C4-2B (cell line): Measurements from ENCODE around the gene STAT3.
"Not testable (repeated sequence)": the region's sequence is repeated elsewhere in the genome, so short reads cannot be mapped to it uniquely, and the experiment has no call there.

Experiments used
- H3K27ac ChIP-seq: fragments of 450-650 bp; 2 replicates; pipeline ENCODE4 v1.5.1; 2017
- CTCF ChIP-seq: fragments of 450-650 bp; conservative IDR thresholded peaks from 2 replicates; pipeline ENCODE4 v1.5.1; 2017; ENCODE audit warnings: mild to moderate bottlenecking
- ZFX ChIP-seq: fragments of 450-650 bp; IDR thresholded peaks from 2 replicates; pipeline ENCODE4 v1.6.1; 2017

Gene STAT3

GRCh38 chr17:42373896-42374295 is 14.3 kb downstream of the STAT3 start:
- TF ChIP-seq CTCF (no peak), ZFX (no peak)
- no peak overlapping the region for H3K27ac ChIP-seq

DNA sequence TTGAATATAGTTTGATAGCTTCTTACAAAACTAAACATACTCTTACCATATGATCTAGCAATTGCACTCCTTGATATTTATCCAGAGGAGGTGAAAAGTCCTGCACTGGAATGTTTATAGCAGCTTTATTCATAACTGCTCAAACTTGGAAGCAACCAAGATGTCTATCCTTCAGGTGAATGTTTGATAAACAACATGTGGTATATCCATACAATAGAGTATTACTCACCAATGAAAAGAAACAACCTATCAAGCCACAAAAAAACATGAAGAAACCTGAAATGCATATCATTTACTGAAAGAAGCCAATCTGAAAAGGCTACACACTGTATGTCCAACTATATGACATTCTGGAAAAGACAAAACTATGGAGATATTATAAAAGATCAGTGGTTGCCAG is 16.1 kb downstream of the STAT3 start:
- no peak overlapping the region for H3K27ac ChIP-seq
- TF ChIP-seq ZFX, result no peak
- no peak for TF ChIP-seq CTCF

DNA sequence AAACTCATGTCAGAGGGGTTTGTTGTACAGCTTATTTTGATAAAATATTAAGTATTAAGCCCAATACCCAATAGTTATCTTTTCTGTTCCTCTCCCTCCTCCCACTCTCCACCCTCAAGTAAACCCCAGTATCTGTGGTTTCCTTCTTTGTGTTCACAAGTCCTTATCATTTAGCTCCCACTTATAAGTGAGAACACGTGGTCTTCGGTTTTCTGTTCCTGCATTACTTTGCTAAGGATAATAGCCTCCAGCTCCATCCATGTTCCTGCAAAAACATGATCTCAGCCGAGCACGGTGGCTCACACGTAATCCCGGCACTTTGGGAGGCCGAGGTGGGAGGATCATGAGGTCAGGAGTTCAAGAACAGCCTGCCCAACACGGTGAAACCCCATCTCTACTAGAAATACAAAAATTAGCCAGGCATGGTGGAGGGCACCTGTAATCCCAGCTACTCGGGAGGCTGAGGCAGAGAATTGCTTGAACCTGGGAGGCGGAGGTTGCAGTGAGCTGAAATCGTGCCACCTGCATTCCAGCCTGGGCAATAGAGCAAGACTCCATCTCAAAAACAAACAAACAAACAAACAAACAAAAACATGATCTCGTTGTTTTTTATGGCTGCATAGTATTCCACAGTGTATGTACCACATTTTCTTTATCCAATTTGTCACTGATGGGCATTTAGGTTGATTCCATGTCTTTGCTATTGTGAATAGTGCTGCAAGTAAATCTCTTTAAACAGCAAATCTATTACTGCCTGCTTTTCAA is 19.3 kb downstream of the STAT3 start:
- H3K27ac ChIP-seq, result not testable (repeated sequence)

- H3K27ac ChIP-seq, result not testable (repeated sequence)
Observed at GRCh38 chr17:42368310-42368709, 19.9 kb downstream of the STAT3 start.

DNA sequence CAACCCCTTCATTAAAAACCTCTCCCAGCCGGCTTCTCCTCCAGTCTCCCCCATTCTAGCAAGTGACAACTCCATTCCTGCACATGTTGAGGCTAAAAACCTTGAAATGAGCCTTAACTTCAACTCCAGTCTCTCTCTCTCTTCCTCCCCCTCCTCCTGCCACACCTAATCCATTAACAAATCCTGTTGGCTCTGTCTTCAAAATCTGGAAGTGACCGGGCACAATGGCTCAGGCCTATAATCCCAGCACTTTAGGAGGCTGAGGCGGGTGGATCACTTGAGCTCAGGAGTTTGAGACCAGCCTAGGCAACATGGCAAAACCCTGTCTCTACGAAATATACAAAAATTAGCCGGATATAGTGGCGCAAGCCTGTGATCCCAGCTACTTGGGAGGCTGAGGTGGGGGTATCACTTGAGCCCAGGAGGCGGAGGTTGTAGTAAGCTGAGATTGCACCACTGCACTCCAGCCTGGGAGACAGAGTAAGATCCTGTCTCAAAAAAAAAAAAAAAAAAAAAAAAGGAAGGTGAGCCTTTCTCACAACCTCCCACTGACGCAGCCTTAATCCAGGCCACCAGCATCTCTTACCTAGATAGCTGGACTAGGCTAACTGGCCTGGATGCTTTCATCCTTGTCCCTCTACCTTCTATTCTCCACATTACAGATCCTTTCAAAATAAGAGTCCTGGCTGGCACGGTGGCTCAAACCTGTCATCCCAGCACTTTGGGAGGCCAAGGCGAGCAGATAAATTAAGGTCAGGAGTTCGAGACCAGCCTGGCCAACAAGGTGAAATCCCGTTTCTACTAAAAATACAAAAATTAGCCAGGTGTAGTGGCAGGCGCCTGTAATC is 21.8 kb downstream of the STAT3 start:
- not testable (repeated sequence) for H3K27ac ChIP-seq

DNA sequence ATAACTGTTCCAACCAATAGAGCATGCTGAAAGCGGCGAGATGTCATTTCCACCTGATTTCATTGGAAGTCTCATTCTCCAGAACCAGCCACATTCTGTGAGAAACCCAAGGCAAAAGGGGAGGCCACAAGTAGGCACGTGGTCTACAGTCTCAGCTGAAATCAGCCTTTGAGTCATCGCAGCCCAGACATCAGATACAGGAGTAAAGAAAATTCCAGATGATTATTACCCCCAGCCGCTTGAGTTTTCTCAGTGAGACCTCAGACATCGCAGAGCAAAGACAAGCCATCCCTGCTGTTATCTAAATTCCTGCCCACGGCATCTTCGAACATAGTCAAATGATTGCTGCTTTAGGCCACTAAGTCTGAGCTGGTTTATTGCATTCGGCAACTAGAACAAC is 23.1 kb downstream of the STAT3 start:
- TF ChIP-seq ZFX (no peak), CTCF (no peak)
- no peak overlapping the region for H3K27ac ChIP-seq

GRCh38 chr17:42363767-42364585 is 24.3 kb downstream of the STAT3 start:
- TF ChIP-seq CTCF (no peak), ZFX (no peak)

GRCh38 chr17:42363231-42363630 is 25.0 kb downstream of the STAT3 start:
- TF ChIP-seq ZFX (no peak), CTCF (no peak)
- no peak overlapping the region for H3K27ac ChIP-seq

More at GRCh38 chr17:42363767-42364585, 24.3 kb downstream of the STAT3 start:
- H3K27ac ChIP-seq, result no peak overlapping the region
